GM19372 (cell line): Measurements from ENCODE around the gene ABLIM2.

Experiments
- ATAC-seq: cut with Tn5 transposase; IDR thresholded peaks from one replicate; pipeline ENCODE4 v1.9.1; 2021; ENCODE audit warnings: mild to moderate bottlenecking, low read depth, moderate library complexity; ENCODE audit not compliant: unreplicated experiment

Gene ABLIM2

GRCh38 chr4:7995135-7995534 is 163.5 kb downstream of the ABLIM2 start:
- no peak for ATAC-seq

DNA sequence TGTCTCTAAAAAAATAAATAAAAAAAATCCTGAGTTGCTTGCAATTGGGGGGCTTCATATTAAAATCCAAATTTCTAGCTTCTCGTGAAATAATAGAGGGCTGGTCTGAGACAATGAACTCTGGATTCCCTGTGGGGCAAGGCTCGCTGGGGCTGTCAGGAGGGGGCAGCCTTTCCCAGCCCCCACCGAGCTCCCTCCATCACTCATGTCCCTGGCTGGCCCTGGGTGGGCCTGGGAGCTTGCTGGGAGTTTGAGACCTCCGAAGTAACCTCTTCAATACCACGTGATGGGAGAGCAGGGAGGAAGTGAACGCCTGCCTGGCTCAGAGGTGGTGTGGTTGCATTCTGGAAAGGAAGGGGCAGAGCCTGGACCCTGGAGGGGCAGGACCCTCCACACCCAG is 164.9 kb downstream of the ABLIM2 start:
- no peak for ATAC-seq

DNA sequence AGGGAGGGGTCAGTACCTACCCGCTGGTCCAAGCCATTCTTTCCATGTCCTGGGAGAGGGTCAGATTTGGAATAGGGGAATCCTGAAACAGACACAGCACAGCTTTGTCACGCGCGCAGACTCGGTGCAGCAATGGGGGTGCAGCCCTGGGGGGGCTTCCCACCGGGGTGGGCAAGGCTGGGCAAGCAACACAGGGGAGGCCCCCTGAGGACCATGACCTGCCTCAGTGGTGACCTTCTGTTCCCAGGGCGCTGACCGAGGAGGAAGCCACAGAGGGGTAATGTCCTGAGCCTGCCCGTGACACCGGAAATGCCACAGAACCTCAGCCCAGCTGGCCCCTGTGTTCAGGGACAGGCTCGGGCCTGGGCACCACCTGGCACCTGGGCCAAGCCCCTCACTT is 165.8 kb downstream of the ABLIM2 start:
- no peak for ATAC-seq

- ATAC-seq, result no peak
Observed at GRCh38 chr4:7990807-7991459, 167.7 kb downstream of the ABLIM2 start.

- ATAC-seq, result no peak
Observed at GRCh38 chr4:7989654-7990053, 169.0 kb downstream of the ABLIM2 start.

DNA sequence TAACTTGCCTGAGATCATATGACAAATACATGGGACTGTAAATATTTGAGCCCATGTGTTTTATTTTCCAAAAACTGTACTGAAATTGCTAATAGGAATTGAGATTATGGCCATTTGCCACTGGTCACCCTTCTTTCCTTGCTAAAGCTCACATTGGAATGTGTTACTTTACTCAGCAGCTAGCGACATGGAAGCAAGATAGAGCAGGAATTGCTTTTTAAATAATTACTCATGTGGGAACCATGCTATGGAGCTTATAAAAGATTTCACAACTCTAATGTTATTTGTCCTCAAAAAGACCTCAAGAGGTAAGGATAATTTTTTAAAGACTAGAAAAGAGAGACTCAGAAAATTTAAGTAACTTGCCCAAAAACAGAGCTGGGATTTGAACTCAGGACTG is 170.2 kb downstream of the ABLIM2 start:
- no peak for ATAC-seq

DNA sequence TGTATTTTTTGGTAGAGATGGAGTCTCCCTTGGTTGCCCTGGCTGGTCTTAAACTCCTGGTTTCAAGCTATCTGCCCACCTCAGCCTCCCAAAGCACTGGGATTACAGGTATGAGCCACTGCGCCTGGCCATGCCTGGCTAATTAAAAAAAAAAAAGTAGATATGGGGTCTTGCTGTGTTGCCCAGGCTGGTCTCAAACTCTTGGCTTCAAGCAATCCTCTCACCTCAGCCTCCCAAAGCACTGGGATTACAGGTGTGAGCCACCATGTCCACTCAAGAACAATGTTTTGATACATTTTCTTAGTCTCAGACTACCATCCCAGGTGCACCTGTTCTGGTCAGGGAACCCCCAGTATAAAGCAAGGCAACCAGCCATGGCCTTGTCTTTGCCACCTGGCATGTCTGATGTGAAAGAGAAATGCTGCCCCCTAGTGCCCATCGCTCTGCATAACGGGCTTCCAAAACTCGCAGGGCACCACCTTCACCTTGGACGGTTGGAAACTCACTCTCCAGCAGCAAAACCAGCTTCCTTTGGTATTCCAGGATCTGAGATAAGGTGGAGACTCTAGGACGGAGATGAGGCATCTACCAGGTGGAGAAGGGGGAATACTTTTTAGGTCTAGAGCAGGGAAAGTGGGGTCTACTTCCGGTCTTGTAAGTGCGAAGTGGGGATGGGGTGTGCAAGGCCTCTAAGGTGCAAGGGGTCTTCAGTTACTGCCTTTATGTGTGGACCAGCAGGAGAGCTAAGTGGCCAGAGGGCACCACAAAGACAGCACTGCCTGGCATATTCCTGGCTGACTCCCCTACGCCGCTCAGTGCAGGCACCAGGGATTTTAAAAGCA is 171.2 kb downstream of the ABLIM2 start:
- no peak for ATAC-seq

DNA sequence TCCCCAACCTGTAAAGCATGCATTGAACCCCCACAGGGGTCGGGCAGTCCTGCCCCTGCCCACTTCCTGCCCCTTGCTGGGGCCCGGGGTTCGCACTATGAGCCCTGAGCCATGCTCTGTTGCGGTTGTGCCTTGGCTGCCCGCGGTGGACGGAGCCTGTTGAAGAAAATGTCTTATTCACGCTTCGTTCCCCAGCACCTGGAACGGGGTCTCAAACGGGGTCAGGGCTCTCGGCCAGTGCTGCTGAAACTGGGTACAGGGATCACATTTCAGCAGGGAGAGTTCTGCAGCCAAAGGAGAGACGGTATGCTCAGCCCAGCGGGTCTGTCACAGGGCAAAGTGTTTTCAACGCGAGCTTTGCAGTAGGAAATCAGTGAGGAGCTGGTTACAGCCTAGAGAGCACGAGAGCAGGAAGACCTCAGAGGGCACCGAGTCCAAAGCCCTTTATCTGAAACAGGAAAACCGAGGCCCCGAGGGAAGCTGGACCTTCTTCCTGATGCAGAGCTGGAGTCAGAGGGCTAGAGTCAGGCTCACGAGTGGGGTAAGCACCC is 172.6 kb downstream of the ABLIM2 start:
- ATAC-seq, result no peak

- ATAC-seq, result no peak
Observed at GRCh38 chr4:7985072-7985471, 173.5 kb downstream of the ABLIM2 start.

- no peak for ATAC-seq
Observed at GRCh38 chr4:7984286-7984925, 174.2 kb downstream of the ABLIM2 start.

DNA sequence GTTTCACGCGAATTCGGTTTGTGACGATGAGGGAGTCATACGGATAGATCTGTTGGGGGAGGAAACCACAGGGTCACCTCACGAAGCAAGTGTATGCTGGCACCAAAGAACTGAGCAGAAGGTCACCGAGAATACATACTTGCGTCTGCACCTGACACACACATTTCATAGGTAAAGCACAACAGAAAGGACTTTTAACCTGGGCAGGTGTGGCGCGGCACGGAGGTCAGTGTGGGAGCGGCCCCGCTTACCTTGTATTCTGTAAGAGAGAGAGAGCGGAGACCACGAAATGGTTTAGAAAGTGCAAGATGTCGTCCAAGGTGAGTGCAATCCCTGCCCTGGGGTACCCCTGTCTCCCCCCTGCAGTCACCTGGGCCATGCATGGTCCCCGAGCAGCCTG is 175.3 kb downstream of the ABLIM2 start:
- no peak for ATAC-seq

- ATAC-seq, result no peak
Observed at GRCh38 chr4:7981738-7982394, 176.7 kb downstream of the ABLIM2 start.

DNA sequence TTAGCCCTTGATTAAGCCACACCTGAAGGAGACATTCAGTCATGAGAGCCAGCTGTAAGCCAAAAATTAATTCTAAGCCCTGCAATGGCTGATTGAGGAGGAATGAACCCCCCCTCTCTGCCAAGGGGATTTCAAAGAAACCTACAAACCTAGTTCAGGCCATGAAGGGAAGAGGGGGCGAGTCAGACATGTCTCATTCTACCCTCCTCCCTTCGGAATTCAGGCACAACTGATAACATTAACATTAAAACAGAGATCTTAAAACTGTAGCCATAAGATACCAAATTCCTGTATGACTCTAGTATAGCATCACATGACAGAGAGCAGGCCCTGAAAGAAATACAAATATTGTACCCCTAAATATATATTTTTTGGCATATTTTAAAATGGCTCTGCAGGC is 178.6 kb downstream of the ABLIM2 start:
- no peak for ATAC-seq

DNA sequence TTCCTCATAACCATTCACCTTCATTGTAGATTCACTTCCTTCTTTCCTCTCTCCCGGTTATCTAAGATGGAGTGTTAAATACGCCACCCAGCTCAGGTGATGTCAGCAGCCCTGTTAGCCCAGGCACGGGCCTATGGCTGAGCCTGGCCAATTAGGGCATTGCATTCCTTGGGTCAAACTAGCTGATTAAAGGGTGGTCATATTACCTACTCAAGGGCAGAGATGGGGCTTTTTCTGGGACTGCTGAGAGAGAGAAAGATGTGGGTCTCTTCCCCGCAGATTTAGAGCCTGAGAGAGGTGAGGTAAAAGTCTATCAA is 179.0 kb downstream of the ABLIM2 start:
- ATAC-seq, result no peak

- no peak for ATAC-seq
Observed at GRCh38 chr4:7978907-7979651, 179.5 kb downstream of the ABLIM2 start.

DNA sequence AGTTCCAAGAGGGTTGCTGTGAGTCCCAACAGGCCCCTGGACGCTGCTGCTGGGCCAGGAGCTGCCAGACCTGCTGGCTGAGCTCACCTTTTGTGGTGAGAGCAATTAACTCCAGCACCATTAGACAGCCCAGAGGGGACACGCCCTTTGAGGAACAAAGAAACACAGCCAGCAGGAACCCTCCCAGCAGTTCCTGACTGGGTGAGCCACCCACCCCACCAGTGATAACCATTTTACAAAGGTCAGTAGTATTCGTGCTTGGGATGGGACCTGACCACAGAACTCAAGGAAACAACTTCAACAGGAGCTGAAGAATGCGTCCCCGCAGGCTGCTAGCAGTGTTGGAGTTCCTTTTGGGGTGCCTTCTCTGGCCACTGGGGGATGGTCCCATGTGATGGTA is 180.1 kb downstream of the ABLIM2 start:
- ATAC-seq, result no peak

DNA sequence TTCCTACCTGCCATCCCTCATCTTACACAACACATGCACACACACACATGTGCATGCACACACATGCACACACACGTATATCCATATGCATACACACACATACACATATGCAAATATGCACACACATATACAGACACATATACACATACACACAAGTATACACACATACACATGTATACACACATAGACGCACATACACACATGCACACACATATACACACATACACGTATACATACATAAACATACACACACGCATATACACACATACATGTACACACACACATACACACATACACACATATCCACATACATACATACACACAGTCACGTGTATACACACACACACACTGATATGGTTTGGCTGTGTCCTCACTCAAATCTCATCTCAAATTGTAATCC is 182.0 kb downstream of the ABLIM2 start:
- no peak for ATAC-seq

GRCh38 chr4:7976025-7976424 is 182.6 kb downstream of the ABLIM2 start:
- no peak for ATAC-seq

DNA sequence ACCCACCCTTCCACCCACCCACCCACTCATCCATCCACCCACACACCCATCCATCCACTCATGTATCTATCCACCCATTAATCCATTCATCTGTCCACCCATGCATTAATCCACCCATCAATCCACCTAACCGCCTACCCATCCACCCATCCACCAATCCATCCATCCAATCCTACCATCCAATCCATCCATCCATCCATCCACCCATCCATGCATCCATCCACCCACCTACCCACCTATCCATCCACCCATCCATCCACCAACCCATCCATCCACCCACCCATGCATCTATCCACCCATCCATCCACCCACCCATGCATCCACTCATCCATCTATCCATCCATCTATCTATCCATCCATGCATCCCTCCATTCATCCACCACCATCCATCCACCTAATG is 184.2 kb downstream of the ABLIM2 start:
- ATAC-seq, result no peak

DNA sequence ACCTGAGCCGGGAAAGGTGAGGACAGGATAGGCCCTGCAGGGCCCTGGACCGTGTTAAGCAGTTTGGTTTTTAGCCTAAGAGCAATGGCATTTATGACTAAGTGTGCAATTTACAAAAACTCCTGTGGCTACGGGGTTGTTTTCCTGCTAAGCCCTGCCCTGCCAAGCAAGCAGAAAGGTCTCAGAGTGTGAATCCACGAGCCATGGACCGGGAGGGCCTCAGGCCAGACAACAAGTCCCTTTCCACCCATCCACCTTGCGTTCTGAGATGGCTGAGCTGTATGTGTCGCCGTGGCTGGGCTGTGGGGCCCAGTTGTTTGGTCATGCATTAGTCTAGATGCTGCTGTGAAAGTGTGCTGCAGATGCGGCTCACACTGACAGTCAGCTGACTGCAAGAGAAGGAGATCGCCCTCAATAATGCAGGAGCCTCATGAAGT is 185.1 kb downstream of the ABLIM2 start:
- ATAC-seq, result no peak
